HL-60/S4 (cell line): Measurements from ENCODE around the gene CRELD2.

Source experiments
- in situ Hi-C: fragments of 300-500 bp; cut with MboI; formaldehyde crosslinking; loops from 2 replicates; pipeline ENCODE4 v1.14.3; 2022; ENCODE audit warnings: low sequenced_read_pairs

The CRELD2 gene

DNA sequence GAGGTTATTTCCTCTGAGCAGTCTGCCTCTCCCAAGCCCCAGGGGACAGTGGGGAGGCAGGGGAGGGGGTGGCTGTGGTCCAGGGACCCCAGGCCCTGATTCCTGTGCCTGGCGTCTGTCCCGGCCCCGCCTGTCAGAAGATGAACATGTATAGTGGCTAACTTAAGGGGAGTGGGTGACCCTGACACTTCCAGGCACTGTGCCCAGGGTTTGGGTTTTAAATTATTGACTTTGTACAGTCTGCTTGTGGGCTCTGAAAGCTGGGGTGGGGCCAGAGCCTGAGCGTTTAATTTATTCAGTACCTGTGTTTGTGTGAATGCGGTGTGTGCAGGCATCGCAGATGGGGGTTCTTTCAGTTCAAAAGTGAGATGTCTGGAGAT is 45.2 kb downstream of the CRELD2 start:
- in situ Hi-C loops = no loop called here

DNA sequence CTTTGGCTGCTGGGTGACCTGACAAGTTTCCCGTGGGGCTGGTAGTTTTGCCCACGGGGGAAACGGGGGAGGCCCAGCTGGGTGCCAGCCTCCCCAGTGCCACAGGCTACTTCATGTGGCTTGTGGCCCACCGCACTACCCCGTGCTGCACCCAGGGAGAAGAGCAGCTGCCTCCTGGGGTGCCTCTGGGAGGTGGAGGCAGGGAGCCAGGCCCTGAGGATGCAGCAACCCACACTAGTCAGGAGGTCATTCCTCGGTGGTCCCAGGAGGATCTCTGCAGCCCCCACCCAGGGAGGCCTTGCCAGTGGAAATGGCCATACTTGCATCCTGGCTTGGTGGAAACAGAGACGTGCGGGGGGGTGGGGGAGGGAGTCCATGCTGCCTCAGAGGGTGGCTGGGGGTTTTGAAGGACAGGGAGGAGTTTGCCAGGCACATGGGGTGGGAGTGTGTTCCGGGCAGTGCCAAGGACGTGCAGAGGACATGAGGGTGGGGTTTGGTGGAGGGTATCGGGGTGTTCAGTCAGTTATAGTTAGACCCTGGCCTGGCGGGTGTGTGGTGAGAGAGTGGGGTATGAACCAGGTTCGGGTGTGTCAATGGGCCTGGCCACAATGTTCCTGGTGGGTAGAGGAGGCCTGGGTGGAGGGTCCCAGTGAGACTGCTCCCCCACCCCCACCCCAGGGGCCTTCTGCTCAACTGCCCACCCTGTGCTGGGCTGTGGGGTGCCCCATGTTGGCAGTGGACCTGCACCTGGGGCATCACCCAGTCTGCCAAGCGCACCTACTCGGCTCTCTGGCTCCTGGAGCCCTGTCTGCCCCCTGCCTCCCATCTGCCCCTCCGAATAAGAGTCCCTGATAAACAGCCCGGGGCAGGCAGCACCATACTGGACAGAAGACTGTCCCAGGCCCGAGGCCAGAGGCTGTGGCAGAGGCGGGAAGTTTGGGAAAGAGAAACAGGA is 46.0 kb downstream of the CRELD2 start:
- in situ Hi-C loops = loop anchor here (5.0 kb wide), 1 partner anchor 32 kb away; no protein-coding TSS in a partner anchor

DNA sequence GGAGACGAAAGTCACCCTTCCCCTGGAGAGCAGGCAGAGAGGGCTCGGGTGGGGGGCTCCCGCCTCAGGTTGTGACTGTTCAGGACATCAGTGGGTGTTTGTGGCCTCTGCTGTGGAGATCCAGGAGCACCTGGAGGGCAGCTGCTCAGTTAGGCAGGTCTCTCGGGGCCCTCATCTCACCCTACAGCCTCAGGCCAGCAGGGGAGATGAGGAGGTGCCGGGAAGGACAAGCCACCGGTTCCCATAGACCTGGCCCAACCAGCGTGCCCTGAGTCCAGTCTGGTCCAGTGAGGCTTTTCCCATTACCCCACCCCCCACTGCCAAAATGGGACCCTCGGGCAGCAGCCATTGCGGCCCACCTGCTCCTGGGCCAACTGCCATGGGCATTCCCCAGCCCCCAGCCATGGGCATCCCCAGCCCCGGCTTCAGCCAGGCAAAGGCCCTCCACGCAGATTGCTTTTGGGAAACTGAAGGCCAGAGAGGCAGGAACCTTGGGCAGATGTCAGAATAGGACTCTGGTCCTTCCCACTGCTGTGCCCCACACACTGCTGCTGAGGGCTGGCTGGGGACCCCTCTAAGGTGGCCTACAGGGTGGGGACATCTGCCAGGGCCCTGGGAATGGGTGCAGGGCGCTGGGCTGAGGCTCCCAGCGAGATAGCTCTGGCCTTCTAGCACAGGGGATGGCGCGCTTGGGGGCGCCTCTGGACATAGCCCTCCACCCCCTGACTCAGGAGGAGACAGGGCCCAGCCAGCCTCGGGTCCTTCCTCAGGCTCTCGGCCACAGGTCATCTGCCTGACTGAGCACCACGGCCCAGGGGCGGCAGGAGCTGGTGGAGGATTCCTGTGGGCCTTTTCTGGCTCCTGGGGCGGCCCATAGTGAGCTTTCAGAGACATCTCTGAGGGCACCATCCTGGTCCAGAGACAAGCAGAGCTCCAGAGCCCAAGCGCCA is 46.9 kb downstream of the CRELD2 start:
- in situ Hi-C loops = loop anchor here (5.0 kb wide), 1 partner anchor 33 kb away; no protein-coding TSS in a partner anchor

DNA sequence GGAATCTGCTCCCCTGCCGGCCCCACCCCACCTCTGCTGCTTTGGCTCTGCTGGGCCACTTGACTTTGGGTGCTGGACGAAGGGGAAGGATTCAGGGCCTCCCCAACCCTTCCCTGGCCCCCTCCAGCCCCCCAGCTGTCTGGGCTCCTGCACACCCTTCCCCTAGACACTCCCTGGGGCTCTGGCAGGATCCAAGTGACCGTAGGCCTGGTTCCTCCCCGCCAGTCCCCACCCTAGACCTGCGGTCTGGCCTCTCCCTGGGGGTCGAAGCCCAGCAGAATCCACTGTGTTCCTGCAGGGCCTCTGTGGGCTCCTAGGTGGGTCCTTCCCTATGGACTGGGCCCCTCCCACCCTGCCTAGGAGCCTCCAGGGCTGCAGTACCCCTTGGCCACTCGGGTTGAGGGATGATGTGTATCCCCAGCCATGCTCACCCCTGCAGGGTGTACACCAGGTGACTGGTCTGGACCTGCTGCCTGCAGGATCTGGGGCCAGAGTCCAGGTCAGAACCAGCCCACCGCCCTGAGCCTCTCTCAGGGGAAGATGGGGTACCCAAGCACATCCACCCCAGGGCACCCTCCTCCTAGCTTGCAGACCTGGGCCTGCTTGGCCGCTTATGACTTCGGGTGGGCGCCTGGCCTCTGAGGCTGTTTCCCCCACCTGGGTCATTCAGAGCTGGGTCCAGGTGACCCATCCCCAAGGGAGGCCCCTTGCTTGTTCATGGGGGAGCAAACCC is 47.8 kb downstream of the CRELD2 start:
- in situ Hi-C loops = loop anchor here (5.0 kb wide), 1 partner anchor 34 kb away; no protein-coding TSS in a partner anchor

DNA sequence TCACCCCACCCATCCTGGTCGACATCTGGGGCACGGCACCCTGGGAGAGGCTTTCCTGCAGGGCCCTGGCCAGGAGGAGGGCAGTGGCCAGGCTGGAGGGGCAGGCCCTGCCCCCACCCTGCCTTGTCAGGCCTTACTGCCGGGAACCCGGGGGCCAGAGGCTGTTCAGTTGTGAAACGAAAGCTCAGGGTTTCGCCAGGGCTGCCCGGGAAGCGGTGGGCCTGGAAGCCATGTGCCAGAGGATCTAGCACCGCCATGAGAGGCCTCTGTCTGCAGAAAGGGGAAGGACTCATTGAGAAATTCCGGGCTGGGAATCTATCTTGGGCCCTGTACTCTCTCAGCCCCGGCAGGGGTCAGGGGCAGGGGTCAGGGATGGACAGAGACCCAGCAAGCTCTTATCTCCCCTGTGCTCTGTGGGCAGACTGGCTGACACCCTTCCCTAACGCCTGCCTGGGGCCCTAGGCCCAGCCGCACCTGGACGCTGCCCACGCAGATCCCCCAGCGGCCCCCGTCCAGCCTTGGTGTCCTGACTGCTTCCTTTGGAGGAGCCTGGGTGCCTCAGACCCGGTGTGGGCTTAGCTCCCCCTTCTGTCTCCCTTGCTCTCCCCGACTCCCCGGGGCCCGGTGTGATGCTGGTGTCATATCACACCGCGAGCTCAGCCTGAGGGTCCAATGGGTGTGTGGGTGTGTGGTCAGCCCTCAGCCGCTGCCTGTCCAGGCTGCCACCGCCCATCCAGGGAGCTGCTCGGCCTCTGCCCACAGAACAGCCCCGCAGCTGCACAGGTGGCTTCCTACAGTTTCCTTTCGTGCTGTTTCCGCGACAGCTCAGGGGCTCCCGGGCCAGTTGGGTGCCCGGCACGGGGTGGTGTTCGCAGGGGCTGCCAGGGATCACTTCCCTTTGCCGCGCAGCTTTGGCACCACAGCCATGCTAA is 48.6 kb downstream of the CRELD2 start:
- in situ Hi-C loops = loop anchor here (5.0 kb wide), 1 partner anchor 35 kb away; no protein-coding TSS in a partner anchor

DNA sequence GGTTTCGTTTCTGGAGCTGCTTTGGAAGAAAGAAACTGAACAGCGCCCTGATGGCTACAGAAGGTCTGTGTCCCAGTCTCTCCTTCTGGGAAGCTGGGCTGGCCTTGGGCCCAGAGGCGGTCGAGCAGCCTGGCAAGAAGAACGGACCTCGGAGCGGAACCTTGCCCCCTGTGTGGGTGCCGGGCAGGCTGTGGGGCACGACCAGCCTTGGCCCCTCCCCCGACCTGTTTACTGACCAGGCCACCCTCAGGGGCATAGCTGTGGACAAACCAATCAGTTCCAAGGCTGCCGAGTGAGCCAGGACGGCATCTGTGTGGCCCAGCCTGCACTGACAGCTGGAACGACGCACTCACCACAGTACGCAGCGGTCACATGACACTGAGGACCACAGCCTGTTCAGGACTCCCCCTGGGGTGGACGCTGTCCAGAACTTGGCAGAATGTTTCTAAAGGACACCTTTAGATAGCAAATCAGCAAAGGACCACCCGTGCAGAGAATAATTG is 49.3 kb downstream of the CRELD2 start:
- in situ Hi-C loops = loop anchor here (5.0 kb wide), 1 partner anchor 35 kb away; no protein-coding TSS in a partner anchor

DNA sequence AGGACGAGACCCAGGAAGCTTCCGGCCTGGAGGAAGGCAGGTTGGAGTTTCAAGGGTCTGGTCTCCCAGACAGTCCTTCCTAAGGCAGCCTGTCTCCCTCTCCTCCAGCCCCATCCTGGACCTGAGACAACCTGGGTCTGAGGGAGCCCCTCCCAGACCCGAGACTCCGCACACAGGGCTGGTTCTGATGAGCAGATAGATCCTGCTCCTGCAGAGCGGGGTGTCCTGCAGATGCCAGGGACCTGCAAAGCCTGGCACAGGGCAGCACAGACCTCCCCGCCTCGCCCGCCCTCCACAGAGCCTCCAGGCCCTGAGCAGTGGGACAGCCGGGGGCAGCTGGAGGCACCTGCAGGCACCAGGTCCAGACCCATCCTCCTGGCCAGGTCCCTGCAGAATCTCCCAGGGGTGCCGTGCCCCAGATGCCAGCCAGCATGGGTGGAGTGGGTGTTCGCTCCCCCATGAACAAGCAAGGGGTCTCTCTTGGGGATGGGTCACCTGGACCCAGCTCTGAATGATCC is 49.9 kb downstream of the CRELD2 start:
- in situ Hi-C loops = loop anchor here (5.0 kb wide), 1 partner anchor 36 kb away; no protein-coding TSS in a partner anchor

DNA sequence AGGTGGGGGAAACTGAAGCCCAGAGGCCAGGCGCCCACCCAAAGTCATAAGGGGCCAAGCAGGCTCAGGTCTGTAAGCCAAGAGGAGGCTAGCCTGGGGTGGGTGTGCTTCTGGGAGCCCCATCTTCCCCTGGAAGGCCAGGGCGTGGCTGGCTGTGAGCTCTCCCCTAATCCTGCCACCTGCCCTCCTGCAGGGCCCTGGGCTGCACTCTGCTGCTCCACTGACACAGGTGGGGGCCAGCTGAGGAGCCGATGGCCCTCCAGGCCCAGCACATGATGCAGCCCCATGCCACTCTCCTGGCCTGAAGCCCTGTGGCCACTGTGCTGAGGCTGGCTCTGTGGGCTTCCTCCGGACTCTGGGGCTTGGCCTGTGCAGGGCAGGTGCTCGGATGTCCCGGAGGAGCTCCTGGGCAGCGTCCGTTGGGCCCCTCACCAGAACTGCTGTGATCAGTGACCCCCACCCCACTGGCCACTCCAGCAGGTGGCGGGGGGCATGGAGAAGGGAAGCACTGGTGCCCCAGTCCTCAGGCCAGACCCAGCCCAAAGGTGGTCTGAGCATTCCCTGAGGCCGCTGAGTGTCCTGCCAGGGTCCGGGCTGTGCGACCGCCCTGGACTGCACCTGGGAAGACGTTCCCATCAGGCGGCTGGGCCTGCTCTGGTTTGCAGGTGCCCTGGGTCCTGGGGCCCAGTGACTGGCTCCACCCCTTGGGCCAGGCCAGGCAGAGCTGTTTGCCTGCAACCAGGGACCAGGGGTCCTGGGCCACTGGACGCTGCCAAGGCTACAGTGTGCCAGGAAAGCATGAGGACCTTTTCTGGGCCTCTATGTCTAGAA is 50.6 kb downstream of the CRELD2 start:
- in situ Hi-C loops = loop anchor here (5.0 kb wide), 1 partner anchor 37 kb away; no protein-coding TSS in a partner anchor

DNA sequence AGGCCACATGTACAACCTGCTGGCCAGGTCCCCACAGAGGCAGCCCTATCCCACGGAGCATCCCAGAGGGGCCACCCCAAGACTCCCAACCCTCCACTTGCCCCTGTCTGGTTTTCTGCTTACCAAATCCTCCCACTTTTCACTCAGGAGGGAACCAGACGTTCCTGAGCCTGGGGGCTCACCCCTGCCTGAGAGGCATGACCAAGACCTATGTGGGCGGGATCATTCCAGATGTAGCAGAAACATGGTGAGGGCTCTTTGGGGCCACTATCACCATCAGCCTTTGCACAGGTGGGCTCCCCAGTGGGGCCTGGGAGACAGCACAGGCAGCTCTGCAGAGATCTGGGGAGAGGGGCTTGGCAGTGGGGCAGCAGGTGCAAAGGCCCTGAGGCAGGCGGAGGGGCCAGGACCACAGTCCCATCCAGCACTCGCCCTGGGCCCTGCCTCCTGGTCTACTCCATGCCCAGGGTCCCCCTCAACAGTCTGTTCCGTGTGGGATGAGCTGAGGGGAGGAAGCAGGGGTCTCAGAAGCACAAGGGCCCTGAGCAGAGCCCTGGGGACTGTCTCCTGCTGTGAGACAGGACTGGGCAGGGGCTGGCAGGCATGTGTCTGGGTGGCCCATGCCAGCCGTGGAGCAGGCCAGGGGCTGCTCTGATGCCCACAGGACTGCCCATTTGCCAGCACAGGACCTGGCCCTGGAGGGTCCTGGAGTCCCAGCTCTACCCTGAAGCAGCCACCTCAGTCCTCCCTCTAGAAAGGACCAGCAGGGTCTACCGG is 51.5 kb downstream of the CRELD2 start:
- in situ Hi-C loops = loop anchor here (5.0 kb wide), 1 partner anchor 38 kb away; no protein-coding TSS in a partner anchor

DNA sequence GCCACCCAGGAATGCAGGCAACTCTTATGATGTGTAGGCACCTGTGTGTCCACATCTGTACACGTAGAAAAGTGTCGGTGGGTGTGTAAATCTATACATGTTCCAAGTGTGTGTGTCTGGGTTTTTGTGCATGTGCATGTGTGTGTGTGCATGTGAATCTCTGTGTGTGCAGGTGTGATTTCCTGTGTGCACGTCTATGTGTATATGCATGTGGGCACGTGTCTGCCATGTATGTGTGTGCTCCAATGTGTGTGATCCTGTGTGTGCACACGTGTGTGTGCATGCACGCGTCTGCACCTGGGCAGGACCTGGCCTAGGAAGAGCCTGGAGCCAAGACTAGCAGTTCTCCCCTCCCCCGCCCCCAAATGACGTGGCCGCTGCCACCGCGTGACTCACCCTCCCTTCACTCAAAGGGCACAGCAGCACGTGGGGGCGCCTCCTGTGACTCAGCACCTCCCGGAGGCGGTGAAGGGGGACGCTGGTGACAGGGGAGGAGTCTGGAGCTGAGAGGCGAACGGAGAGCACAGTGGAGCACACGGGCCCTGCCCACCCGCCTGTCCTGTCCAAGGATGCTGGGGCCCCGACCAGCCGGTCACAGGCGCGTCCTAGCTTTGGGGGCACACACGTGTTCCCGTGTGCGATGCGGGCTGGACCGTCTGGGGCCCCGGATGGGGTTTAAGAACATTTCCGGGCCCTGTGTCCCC is 52.2 kb downstream of the CRELD2 start:
- in situ Hi-C loops = no loop called here

DNA sequence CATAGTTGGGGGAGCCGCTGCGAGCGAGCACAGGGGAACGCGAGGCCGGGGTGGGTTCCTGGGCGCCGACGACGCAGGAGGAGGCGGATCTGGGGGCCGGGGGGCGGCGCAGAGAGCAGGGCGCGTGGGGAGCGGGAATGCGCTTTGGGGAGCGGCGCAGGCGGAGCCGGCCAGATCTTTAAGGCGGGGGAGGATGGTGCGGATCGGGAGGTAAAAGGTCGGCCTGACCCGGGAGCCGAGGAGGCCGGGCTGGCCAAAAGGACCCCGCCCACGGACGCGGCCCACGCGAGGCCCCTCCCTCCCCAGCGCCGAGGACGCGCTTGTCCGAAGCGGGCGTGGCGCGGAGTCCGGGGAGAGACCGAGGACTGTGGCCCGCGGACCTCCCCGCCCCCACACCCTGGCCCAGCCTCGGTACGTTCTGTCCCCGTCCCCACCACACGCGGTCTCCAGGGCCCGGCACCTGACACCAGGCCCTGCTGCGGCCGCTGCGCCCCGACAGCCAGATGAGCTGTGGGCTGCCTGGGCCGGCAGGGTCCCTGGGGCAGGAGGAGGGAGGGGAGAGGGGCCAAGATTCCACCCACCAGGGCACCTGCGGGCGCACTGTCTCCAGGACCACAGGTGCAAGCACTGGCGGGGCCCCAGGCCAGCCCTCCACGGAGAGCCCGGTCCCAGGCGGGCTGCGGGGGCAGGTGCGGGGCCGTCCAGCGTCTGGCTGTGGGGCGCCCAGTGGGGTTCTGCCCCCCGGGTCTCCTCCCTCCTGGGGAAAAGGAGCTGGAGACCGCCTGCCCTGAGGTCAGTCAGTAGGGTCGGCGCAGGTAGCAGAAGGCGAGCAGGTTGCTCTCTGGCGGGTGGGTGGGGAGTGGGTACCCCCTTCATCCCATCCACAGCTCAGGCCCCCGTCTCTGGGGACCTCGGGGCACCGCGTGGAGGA is 53.1 kb downstream of the CRELD2 start:
- in situ Hi-C loops = no loop called here

DNA sequence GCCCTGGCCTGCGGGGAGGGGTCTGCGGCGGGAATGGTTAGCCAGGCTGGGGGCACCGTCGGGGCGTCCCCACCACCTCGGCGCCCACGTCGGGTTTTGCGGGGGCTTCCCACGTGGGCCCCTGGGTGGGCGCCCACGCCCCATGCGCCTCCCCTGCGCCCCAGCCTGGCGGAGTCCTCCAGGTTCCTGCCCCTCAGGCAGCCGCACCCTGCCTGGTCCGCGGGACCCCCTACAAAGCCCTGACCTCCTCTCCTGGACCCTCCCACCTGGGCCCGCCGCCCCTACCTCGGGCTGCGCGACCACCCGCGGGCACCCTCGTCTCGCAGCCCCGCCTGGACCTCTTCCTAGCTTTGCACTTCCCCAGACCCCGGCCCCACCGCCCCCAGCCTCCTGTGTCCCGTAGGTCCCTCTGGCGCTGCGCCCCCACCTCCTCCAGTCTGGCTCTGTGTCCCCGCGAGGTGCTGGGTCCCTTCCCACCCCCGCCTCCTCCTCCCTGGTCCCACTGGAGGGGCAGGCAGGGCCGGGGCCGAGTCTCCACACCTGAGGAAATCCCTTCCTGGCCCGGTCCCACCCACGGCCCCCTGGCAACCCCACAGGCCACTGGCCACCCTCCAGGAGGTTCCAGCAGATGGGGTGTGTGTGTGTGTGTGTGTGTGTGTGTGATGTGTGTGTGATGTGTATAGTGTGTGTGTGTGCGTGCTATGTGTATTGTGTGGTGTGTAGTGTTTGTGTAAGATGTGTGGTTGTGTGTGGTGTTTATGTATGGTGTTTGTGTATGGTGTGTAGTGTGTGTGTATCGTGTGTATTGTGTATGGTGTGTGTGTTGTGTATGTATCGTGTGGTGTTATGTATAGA is 54.0 kb downstream of the CRELD2 start:
- in situ Hi-C loops = no loop called here

DNA sequence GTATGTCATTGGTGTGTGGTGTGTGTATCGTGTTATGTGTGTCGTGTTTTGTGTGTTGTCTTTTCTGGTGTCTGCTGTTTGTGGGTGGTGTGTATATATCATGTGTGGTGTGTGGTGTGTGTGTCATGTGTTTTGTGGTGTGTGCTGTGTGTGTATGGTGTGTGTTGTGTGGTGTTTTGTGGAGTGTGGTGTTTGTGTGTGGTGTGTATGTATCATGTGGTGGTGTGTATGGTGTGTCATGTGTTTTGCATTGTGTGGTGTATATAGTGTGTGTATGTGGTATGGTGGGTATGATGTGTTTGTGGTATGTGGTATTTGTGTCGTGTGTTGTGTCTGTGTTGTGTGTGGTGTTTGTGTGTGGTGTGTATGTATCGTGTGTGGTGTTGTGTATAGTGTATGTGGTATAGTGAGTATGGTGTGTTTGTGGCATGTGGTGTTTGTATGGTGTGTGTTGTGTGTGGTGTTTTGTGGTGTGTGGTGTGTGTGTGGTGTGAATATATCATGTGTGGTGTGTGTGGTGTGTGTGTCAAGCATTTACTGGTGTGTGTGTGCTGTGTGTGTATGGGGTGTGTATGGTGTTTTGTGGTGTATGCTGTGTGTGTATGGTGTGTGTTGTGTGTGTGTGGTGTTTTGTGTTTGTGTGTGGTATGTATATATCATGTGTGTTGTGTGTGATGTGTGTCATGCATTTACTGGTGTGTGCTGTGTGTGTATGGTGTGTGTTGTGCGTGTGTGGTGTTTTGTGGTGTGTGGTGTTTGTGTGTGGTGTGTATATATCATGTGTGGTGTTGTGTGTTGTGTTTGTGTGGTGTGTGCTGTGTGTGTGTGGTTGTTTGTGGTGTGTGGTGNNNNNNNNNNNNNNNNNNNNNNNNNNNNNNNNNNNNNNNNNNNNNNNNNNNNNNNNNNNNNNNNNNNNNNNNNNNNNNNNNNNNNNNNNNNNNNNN is 54.9 kb downstream of the CRELD2 start:
- in situ Hi-C loops = no loop called here
